HG02798 (cell line): Measurements from ENCODE around the gene PRPF6.
A peak's percentile ranks its signal among the peaks of the same experiment; 100 is the strongest.

Experiments used
- ATAC-seq: cut with Tn5 transposase; IDR thresholded peaks from one replicate; pipeline ENCODE4 v1.9.1; 2021; ENCODE audit warnings: mild to moderate bottlenecking; ENCODE audit not compliant: unreplicated experiment, poor library complexity

The PRPF6 gene

GRCh38 chr20:63945921-63946920, 34.7 kb upstream of the PRPF6 start:
- ATAC-seq, result no peak

GRCh38 chr20:63946986-63947637, 33.8 kb upstream of the PRPF6 start:
- ATAC-seq, result no peak

GRCh38 chr20:63947638-63948456, 33.1 kb upstream of the PRPF6 start:
- no peak for ATAC-seq

GRCh38 chr20:63950701-63951397, 30.1 kb upstream of the PRPF6 start:
- ATAC-seq, result no peak

GRCh38 chr20:63951398-63952209, 29.3 kb upstream of the PRPF6 start:
- no peak for ATAC-seq

GRCh38 chr20:63952210-63952535, 28.8 kb upstream of the PRPF6 start:
- ATAC-seq, result no peak

GRCh38 chr20:63952769-63953168, 28.2 kb upstream of the PRPF6 start:
- no peak for ATAC-seq

GRCh38 chr20:63953764-63954429, 27.0 kb upstream of the PRPF6 start:
- ATAC-seq, result no peak

GRCh38 chr20:63955281-63955826, 25.6 kb upstream of the PRPF6 start:
- ATAC-seq, result peak; percentile 11

GRCh38 chr20:63955827-63956663, 24.9 kb upstream of the PRPF6 start, which contains the start of gene UCKL1:
Gene UCKL1, minus strand, starts transcription at chr20:63956416. Its CDS starts 44 bp downstream, at chr20:63956372.
- ATAC-seq, result peak; percentile 81

- no peak for ATAC-seq
Observed at GRCh38 chr20:63956664-63957003, 24.3 kb upstream of the PRPF6 start.

- peak; percentile 30 for ATAC-seq
Observed at GRCh38 chr20:63957004-63957689, 23.8 kb upstream of the PRPF6 start.

- no peak for ATAC-seq
Observed at GRCh38 chr20:63957690-63958441, 23.1 kb upstream of the PRPF6 start.

- no peak for ATAC-seq
Observed at GRCh38 chr20:63958471-63958870, 22.5 kb upstream of the PRPF6 start.

- ATAC-seq, result no peak
Observed at GRCh38 chr20:63958964-63959698, 21.8 kb upstream of the PRPF6 start.

- ATAC-seq, result no peak
Observed at GRCh38 chr20:63959699-63960075, 21.2 kb upstream of the PRPF6 start.
